Measurements from ENCODE around the gene HDGF. TPM values are rescaled to one million over a fixed set of nuclear protein-coding genes. Genes with fewer than 3 reads are reported as not detected.

Gene HDGF
- total and polyA plus RNA-seq, 2 donors (not counting 3 experiments of a cell fraction or from before 2014, with no cell fraction given): 95.1 to 298 TPM

DNA sequence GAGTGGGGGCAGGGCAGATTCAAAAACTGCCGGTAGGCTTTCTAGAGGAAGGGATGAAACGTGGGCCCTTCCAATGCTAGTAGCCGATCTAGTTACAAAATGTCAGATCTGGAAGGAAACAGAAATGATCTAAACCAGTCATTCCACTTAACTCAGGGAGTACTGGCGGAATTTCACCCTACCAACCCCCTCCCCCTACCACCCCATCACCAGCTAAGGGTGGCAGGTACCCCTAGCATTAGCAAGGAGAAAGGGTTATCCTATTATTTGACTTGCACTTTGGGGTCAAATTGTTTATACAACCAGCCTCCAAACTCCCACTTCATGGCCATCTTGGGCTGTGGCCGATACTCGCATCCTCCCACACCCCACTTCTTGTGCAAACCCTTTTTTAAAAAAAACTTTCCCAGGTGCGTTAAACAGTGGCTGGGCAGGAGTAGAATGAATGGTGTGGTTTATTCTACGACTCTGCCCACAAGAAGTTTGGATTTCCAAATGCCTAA, 9.9 kb downstream of the HDGF start:
- ChIA-PET CTCF (interaction anchor here (0.8 to 2.6 kb wide), 10 partner anchors 8 to 186 kb away, joined by 3 to 52 read pairs (median 7); partner anchors contain the start of genes HDGF, ISG20L2, METTL25B and NTRK1), POLR2A (interaction anchor here (1.1 to 1.4 kb wide), 3 partner anchors 10 to 26 kb away, joined by 6 to 15 read pairs (median 14); partner anchors contain the start of genes HDGF, ISG20L2, METTL25B and PRCC)
- Histone ChIP-seq H3K36me3 (ENCODE audit: control insufficient read depth in 2 of 2, extremely low read depth in 1 of 2, insufficient read depth in 2 of 2, low read length in 2 of 2) (peaks cover 11 to 23% of the 10 kb centered on the region in 2 experiments), H4K20me1 (replicated peaks; ENCODE audit: control insufficient read depth, extremely low read depth, insufficient read depth, low read length) (no peaks in the 10 kb centered on the region), H3K9ac (replicated peaks; ENCODE audit: extremely low read depth, insufficient read depth, low read length) (no peak overlapping the region), H3K79me2 (ENCODE audit: control insufficient read depth, insufficient read depth, low read length) (peaks cover 34% of the 10 kb centered on the region), H3K4me3 (replicated peaks in 1 of 3; ENCODE audit: insufficient read depth in 1 of 3, low read depth in 1 of 3, low read length in 3 of 3) (no peak overlapping the region), H2AFZ (ENCODE audit: low read depth, low read length) (peak overlapping the region; percentile 14), H3K27ac (ENCODE audit: insufficient read depth, low read depth, low read length) (peak overlapping the region; percentile 22), H3K4me2 (ENCODE audit: insufficient read depth, low read length) (peak overlapping the region; percentile 26), H3K9me1 (replicated peaks; ENCODE audit: control insufficient read depth, extremely low read depth, insufficient read depth, low read length) (no peaks in the 10 kb centered on the region), H3K4me1 (ENCODE audit: control insufficient read depth, extremely low read depth, insufficient read depth, low read length) (peaks cover 19% of the 10 kb centered on the region), H3K27me3 (ENCODE audit: control insufficient read depth in 2 of 2, insufficient read depth in 2 of 2, low read length in 2 of 2) (no peaks in the 10 kb centered on the region), H3K9me3 (replicated peaks; ENCODE audit: control insufficient read depth, insufficient read depth, low read length) (no peaks in the 10 kb centered on the region)
- intact Hi-C loops (cut with micrococcal nuclease): loop anchor here (1.0 to 5.0 kb wide), 4 partner anchors 10 to 151 kb away; partner anchors contain the start of genes HDGF, ISG20L2, METTL25B and PEAR1
- dilution Hi-C loops (cut with MboI; ENCODE audit: extremely low pct_ligation_motif_present, low sequenced_read_pairs): no loop called here
- TF ChIP-seq, protein P1, sequence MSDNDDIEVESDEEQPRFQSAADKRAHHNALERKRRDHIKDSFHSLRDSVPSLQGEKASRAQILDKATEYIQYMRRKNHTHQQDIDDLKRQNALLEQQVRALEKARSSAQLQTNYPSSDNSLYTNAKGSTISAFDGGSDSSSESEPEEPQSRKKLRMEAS (IDR thresholded peaks at IDR 0.05; ENCODE audit: insufficient read depth, insufficient read length): no peak
- no peak for TF ChIP-seq POLR2A (IDR thresholded peaks at IDR 0.05; ENCODE audit: low read depth, low read length)
- no peak for TF ChIP-seq EZH2 (IDR thresholded peaks at IDR 0.05; ENCODE audit: borderline replicate concordance, low read depth, low read length, severe bottlenecking)
- no peak for FAIRE-seq
- BruUV-seq (replicated peaks): TSS peak; percentile 52
- DNase-seq (ENCODE audit: low read depth, low spot score): no peak

- BruUV-seq (replicated peaks): no TSS peak
- no peaks in the 10 kb centered on the region for H4K20me1 ChIP-seq (replicated peaks; ENCODE audit: control insufficient read depth, extremely low read depth, insufficient read depth, low read length)
- POLR2A ChIA-PET: interaction anchor here (0.6 to 1.4 kb wide), 4 partner anchors 10 to 26 kb away, joined by 3 to 15 read pairs (median 10); partner anchors contain the start of genes HDGF, ISG20L2, METTL25B and PRCC
- H2AFZ ChIP-seq (ENCODE audit: low read depth, low read length): peak within 1 kb of the TSS; percentile 21
- H3K4me3 ChIP-seq (replicated peaks in 1 of 3; ENCODE audit: insufficient read depth in 1 of 3, low read depth in 1 of 3, low read length in 3 of 3): peak within 1 kb of the TSS; percentile 59 to 67 (median 61)
- DNase-seq (ENCODE audit: low read depth, low spot score) (peak; percentile 99), FAIRE-seq (peak; percentile 99)
- TF ChIP-seq POLR2AphosphoS5 (IDR thresholded peaks at IDR 0.05; ENCODE audit: insufficient read depth, low read depth, low read length): peak; percentile 77
- peak; percentile 99 for TF ChIP-seq MYC (IDR thresholded peaks at IDR 0.05; ENCODE audit: low read depth, low read length)
- TF ChIP-seq POLR2A (IDR thresholded peaks at IDR 0.05; ENCODE audit: low read depth, low read length): peak; percentile 69
- TF ChIP-seq, protein P1 (IDR thresholded peaks at IDR 0.05; ENCODE audit: insufficient read depth, insufficient read length): peak; percentile 65
- no peak for TF ChIP-seq EZH2 (IDR thresholded peaks at IDR 0.05; ENCODE audit: borderline replicate concordance, low read depth, low read length, severe bottlenecking)
- dilution Hi-C loops (cut with MboI; ENCODE audit: extremely low pct_ligation_motif_present, low sequenced_read_pairs): no loop called here
- peak within 1 kb of the TSS; percentile 22 for H3K27ac ChIP-seq (ENCODE audit: insufficient read depth, low read depth, low read length)
- H3K9ac ChIP-seq (replicated peaks; ENCODE audit: extremely low read depth, insufficient read depth, low read length): peak within 1 kb of the TSS; percentile 57
- H3K4me2 ChIP-seq (ENCODE audit: insufficient read depth, low read length): peak within 1 kb of the TSS; percentile 75
- peaks cover 11 to 25% of the 10 kb centered on the region in 2 experiments for H3K36me3 ChIP-seq (ENCODE audit: control insufficient read depth in 2 of 2, extremely low read depth in 1 of 2, insufficient read depth in 2 of 2, low read length in 2 of 2)
- intact Hi-C loops (cut with micrococcal nuclease): loop anchor here (1.0 to 5.0 kb wide), 4 partner anchors 10 to 151 kb away; partner anchors contain the start of genes HDGF, ISG20L2, METTL25B and PEAR1
- no peaks in the 10 kb centered on the region for H3K27me3 ChIP-seq (ENCODE audit: control insufficient read depth in 2 of 2, insufficient read depth in 2 of 2, low read length in 2 of 2)
- no peaks in the 10 kb centered on the region for H3K9me1 ChIP-seq (replicated peaks; ENCODE audit: control insufficient read depth, extremely low read depth, insufficient read depth, low read length)
- peaks cover 28% of the 10 kb centered on the region for H3K79me2 ChIP-seq (ENCODE audit: control insufficient read depth, insufficient read depth, low read length)
- peaks cover 13% of the 10 kb centered on the region for H3K4me1 ChIP-seq (ENCODE audit: control insufficient read depth, extremely low read depth, insufficient read depth, low read length)
- no peaks in the 10 kb centered on the region for H3K9me3 ChIP-seq (replicated peaks; ENCODE audit: control insufficient read depth, insufficient read depth, low read length)
- CTCF ChIA-PET: interaction anchor here (0.8 to 2.6 kb wide), 11 partner anchors 9 to 187 kb away, joined by 3 to 52 read pairs (median 5); partner anchors contain the start of genes HDGF, ISG20L2, METTL25B and NTRK1
Observed at GRCh38 chr1:156740741-156741480, 10.6 kb downstream of the HDGF start, which contains the start of gene MRPL24. Gene MRPL24 (minus strand): TSS chr1:156741088. CDS start chr1:156738704, 2,384 bp downstream.

Measured in endothelial cell of umbilical vein (primary cell).